ENCODE measurements around the gene SH3YL1.

Gene SH3YL1

GRCh38 chr2:274503-274902 lies 10.7 kb upstream of the SH3YL1 start:
- H3K27ac ChIP-seq = no peak overlapping the region
- no peak for TF ChIP-seq ZFX (IDR thresholded peaks at IDR 0.05; ENCODE audit: borderline replicate concordance)
- TF ChIP-seq CTCF (IDR thresholded peaks at IDR 0.05) = 0 out of 2 replicates have a peak, but pooled peaks have one; percentile 4

GRCh38 chr2:273333-273732 lies 9.5 kb upstream of the SH3YL1 start:
- H3K27ac ChIP-seq = no peak overlapping the region
- TF ChIP-seq ZFX (IDR thresholded peaks at IDR 0.05; ENCODE audit: borderline replicate concordance) (no peak), CTCF (IDR thresholded peaks at IDR 0.05) (no peak)

GRCh38 chr2:271917-272316 lies 8.1 kb upstream of the SH3YL1 start:
- TF ChIP-seq ZFX (IDR thresholded peaks at IDR 0.05; ENCODE audit: borderline replicate concordance) = no peak
- TF ChIP-seq CTCF (IDR thresholded peaks at IDR 0.05) = no peak
- H3K27ac ChIP-seq = no peak overlapping the region

GRCh38 chr2:270861-271260 lies 7.0 kb upstream of the SH3YL1 start:
- no peak overlapping the region for H3K27ac ChIP-seq
- TF ChIP-seq ZFX (IDR thresholded peaks at IDR 0.05; ENCODE audit: borderline replicate concordance) (no peak), CTCF (IDR thresholded peaks at IDR 0.05) (no peak)

- no peak overlapping the region for H3K27ac ChIP-seq
- TF ChIP-seq ZFX (IDR thresholded peaks at IDR 0.05; ENCODE audit: borderline replicate concordance) (no peak), CTCF (IDR thresholded peaks at IDR 0.05) (no peak)
Measured at GRCh38 chr2:269356-270030, 5.7 kb upstream of the SH3YL1 start.

GRCh38 chr2:268323-268722 lies 4.5 kb upstream of the SH3YL1 start:
- no peak for TF ChIP-seq CTCF (IDR thresholded peaks at IDR 0.05)
- TF ChIP-seq ZFX (IDR thresholded peaks at IDR 0.05; ENCODE audit: borderline replicate concordance) = no peak
- no peak overlapping the region for H3K27ac ChIP-seq

- H3K27ac ChIP-seq = peak within 1 kb of the TSS; percentile 69
- no peak for TF ChIP-seq CTCF (IDR thresholded peaks at IDR 0.05)
- TF ChIP-seq ZFX (IDR thresholded peaks at IDR 0.05; ENCODE audit: borderline replicate concordance) = no peak
Measured at GRCh38 chr2:264493-265468, 949 bp upstream of the SH3YL1 start, which contains the start of gene ACP1. Gene ACP1, plus strand, starts transcription at chr2:264947. Its CDS starts 18 bp downstream, at chr2:264965.

All from 22Rv1 (cell line).